T-helper 17 cell (primary cell): Measurements from ENCODE around the gene ZNF358. TPM values are rescaled to one million over a fixed set of nuclear protein-coding genes. Genes with fewer than 3 reads are reported as not detected.

Experiments used
- ATAC-seq: fragments of 150-1000 bp; cut with Tn5 transposase; 2 replicates; pipeline ENCODE4 v1.10.0; 2021; ENCODE audit warnings: mild to moderate bottlenecking, moderate library complexity
- DNase-seq, 3 donors: peaks; one replicate each; pipeline versions ENCODE4 v3.0.0 to v3.0.0-alpha.2; 2020 to 2021
- H3K9me3 ChIP-seq: one replicate; pipeline ENCODE4 v1.7.0; 2013; ENCODE audit warnings: low read length, mild to moderate bottlenecking; ENCODE audit not compliant: control insufficient read depth, poor library complexity, severe bottlenecking
- H3K27ac Mint-ChIP-seq: one replicate; pipeline ENCODE4 v1.8.0; 2022; ENCODE audit warnings: mild to moderate bottlenecking, moderate library complexity, mixed read lengths
- H3K27me3 Mint-ChIP-seq: one replicate; pipeline ENCODE4 v1.8.0; 2022; ENCODE audit warnings: mixed read lengths
- H3K36me3 Mint-ChIP-seq: one replicate; pipeline ENCODE4 v1.8.0; 2022; ENCODE audit warnings: low read depth, mixed read lengths
- H3K4me1 Mint-ChIP-seq: one replicate; pipeline ENCODE4 v1.8.0; 2022; ENCODE audit warnings: mild to moderate bottlenecking, mixed read lengths
- H3K4me3 Mint-ChIP-seq: one replicate; pipeline ENCODE4 v1.8.0; 2022; ENCODE audit warnings: mild to moderate bottlenecking, moderate library complexity, mixed read lengths
- total RNA-seq, 4 donors: library from RNA in 2 of 4; stranded (reverse) in 2 of 4; gene quantifications; one replicate each; pipeline ENCODE4 v1.2.3 and lab custom pipeline; 2022 to 2026

Gene ZNF358
- total RNA-seq, 2 donors from 2014 or later: 4.1 to 5.1 TPM

- Mint-ChIP-seq H3K27me3 (peaks cover 25% of the 10 kb centered on the region), H3K4me3 (peak overlapping the region; percentile 83), H3K36me3 (peaks cover 4% of the 10 kb centered on the region), H3K27ac (peak overlapping the region; percentile 54), H3K4me1 (peaks cover 23% of the 10 kb centered on the region)
- no peaks in the 10 kb centered on the region for H3K9me3 ChIP-seq
- DNase-seq: no peak
- no peak for ATAC-seq
Measured at GRCh38 chr19:7516878-7517277, 975 bp downstream of the ZNF358 start.

GRCh38 chr19:7519361-7520130 is 3.6 kb downstream of the ZNF358 start:
- no peak overlapping the region for H3K27ac Mint-ChIP-seq
- H3K9me3 ChIP-seq: no peaks in the 10 kb centered on the region
- ATAC-seq (no peak), DNase-seq (no peak)
- no peak overlapping the region for H3K4me3 Mint-ChIP-seq
- H3K27me3 Mint-ChIP-seq: peaks cover 18% of the 10 kb centered on the region
- peaks cover 32% of the 10 kb centered on the region for H3K4me1 Mint-ChIP-seq
- H3K36me3 Mint-ChIP-seq: peaks cover 4% of the 10 kb centered on the region

- H3K9me3 ChIP-seq: no peaks in the 10 kb centered on the region
- DNase-seq: no peak
- Mint-ChIP-seq H3K4me3 (no peak overlapping the region), H3K36me3 (peaks cover 4% of the 10 kb centered on the region), H3K27ac (no peak overlapping the region), H3K27me3 (peaks cover 10% of the 10 kb centered on the region), H3K4me1 (peaks cover 29% of the 10 kb centered on the region)
- no peak for ATAC-seq
Measured at GRCh38 chr19:7520131-7521051, 4.5 kb downstream of the ZNF358 start.

GRCh38 chr19:7521551-7522071 is 5.7 kb downstream of the ZNF358 start:
- peak overlapping the region; percentile 94 for H3K4me3 Mint-ChIP-seq
- no peaks in the 10 kb centered on the region for H3K9me3 ChIP-seq
- no peaks in the 10 kb centered on the region for H3K36me3 Mint-ChIP-seq
- peaks cover 24% of the 10 kb centered on the region for H3K4me1 Mint-ChIP-seq
- no peak for ATAC-seq
- H3K27me3 Mint-ChIP-seq: peaks cover 5% of the 10 kb centered on the region
- DNase-seq: no peak
- H3K27ac Mint-ChIP-seq: peak overlapping the region; percentile 86

- Mint-ChIP-seq H3K27ac (peak within 1 kb of the TSS; percentile 86), H3K4me1 (peaks cover 18% of the 10 kb centered on the region), H3K36me3 (no peaks in the 10 kb centered on the region), H3K4me3 (peak within 1 kb of the TSS; percentile 94), H3K27me3 (no peaks in the 10 kb centered on the region)
- DNase-seq (peak; percentile 99 to 100 (median 100)), ATAC-seq (peak; percentile 95)
- no peaks in the 10 kb centered on the region for H3K9me3 ChIP-seq
Measured at GRCh38 chr19:7522072-7522922, 6.4 kb downstream of the ZNF358 start, which contains the start of gene MCOLN1. Gene MCOLN1 (plus strand): TSS chr19:7522624. CDS start chr19:7522751, 127 bp downstream.

- Mint-ChIP-seq H3K27me3 (no peaks in the 10 kb centered on the region), H3K4me1 (peaks cover 14% of the 10 kb centered on the region), H3K4me3 (peak overlapping the region; percentile 94), H3K36me3 (no peaks in the 10 kb centered on the region), H3K27ac (peak overlapping the region; percentile 32)
- DNase-seq: no peak
- no peaks in the 10 kb centered on the region for H3K9me3 ChIP-seq
- ATAC-seq: no peak
Measured at GRCh38 chr19:7522923-7523667, 7.2 kb downstream of the ZNF358 start.

- H3K4me1 Mint-ChIP-seq: peaks cover 13% of the 10 kb centered on the region
- no peak for DNase-seq
- H3K36me3 Mint-ChIP-seq: peaks cover 3% of the 10 kb centered on the region
- ATAC-seq: no peak
- no peak overlapping the region for H3K4me3 Mint-ChIP-seq
- H3K9me3 ChIP-seq: no peaks in the 10 kb centered on the region
- no peak overlapping the region for H3K27ac Mint-ChIP-seq
- no peaks in the 10 kb centered on the region for H3K27me3 Mint-ChIP-seq
Measured at GRCh38 chr19:7524523-7524922, 8.6 kb downstream of the ZNF358 start.

GRCh38 chr19:7524992-7525739 is 9.3 kb downstream of the ZNF358 start:
- Mint-ChIP-seq H3K36me3 (peaks cover 3% of the 10 kb centered on the region), H3K27me3 (no peaks in the 10 kb centered on the region), H3K4me1 (peaks cover 13% of the 10 kb centered on the region), H3K4me3 (no peak overlapping the region), H3K27ac (no peak overlapping the region)
- no peak for ATAC-seq
- no peak for DNase-seq
- H3K9me3 ChIP-seq: no peaks in the 10 kb centered on the region

GRCh38 chr19:7526059-7526929 is 10.4 kb downstream of the ZNF358 start:
- H3K9me3 ChIP-seq: no peaks in the 10 kb centered on the region
- Mint-ChIP-seq H3K36me3 (peaks cover 3% of the 10 kb centered on the region), H3K27ac (no peak overlapping the region), H3K4me3 (no peak overlapping the region), H3K4me1 (peaks cover 13% of the 10 kb centered on the region), H3K27me3 (no peaks in the 10 kb centered on the region)
- ATAC-seq: no peak
- DNase-seq: no peak

GRCh38 chr19:7527516-7528191 is 11.8 kb downstream of the ZNF358 start:
- Mint-ChIP-seq H3K27ac (no peak overlapping the region), H3K4me3 (no peak overlapping the region), H3K27me3 (no peaks in the 10 kb centered on the region), H3K4me1 (peaks cover 5% of the 10 kb centered on the region), H3K36me3 (peaks cover 3% of the 10 kb centered on the region)
- DNase-seq (no peak), ATAC-seq (no peak)
- H3K9me3 ChIP-seq: no peaks in the 10 kb centered on the region

GRCh38 chr19:7528192-7528519 is 12.3 kb downstream of the ZNF358 start:
- Mint-ChIP-seq H3K4me1 (peaks cover 7% of the 10 kb centered on the region), H3K27me3 (no peaks in the 10 kb centered on the region), H3K4me3 (no peak overlapping the region), H3K27ac (no peak overlapping the region), H3K36me3 (peaks cover 3% of the 10 kb centered on the region)
- DNase-seq: no peak
- no peak for ATAC-seq
- H3K9me3 ChIP-seq: no peaks in the 10 kb centered on the region
